Calu3 (cell line): Measurements from ENCODE around the gene DDX31. TPM values are rescaled to one million over a fixed set of nuclear protein-coding genes. Genes with fewer than 3 reads are reported as not detected.

Experiments used
- BruUV-seq: library from RNA; stranded (reverse); fragments of 400-500 nt; replicated peaks from 2 replicates; lab custom pipeline; 2021; lab: Mats Ljungman, UMichigan
- CTCF ChIA-PET: fragments of 300-600 bp; sonication (Branson Sonifier 250); formaldehyde crosslinking; loops from one replicate; lab custom pipeline; 2022; ENCODE audit warnings: antibody characterized with exemption; lab: Charles Lee
- DNase-seq: peaks from one replicate; pipeline ENCODE4 v3.0.0; 2022
- H3K27ac Mint-ChIP-seq: one replicate; pipeline ENCODE4 v1.8.0; 2022; ENCODE audit warnings: mixed read lengths; ENCODE audit not compliant: unreplicated experiment
- H3K27me3 Mint-ChIP-seq: one replicate; pipeline ENCODE4 v1.8.0; 2022; ENCODE audit warnings: mixed read lengths; ENCODE audit not compliant: unreplicated experiment
- H3K36me3 Mint-ChIP-seq: one replicate; pipeline ENCODE4 v1.8.0; 2022; ENCODE audit warnings: mild to moderate bottlenecking, moderate library complexity, mixed read lengths; ENCODE audit not compliant: insufficient read depth, unreplicated experiment
- H3K4me1 Mint-ChIP-seq: one replicate; pipeline ENCODE4 v1.8.0; 2022; ENCODE audit warnings: mild to moderate bottlenecking, low read depth, mixed read lengths; ENCODE audit not compliant: unreplicated experiment
- H3K4me3 Mint-ChIP-seq: one replicate; pipeline ENCODE4 v1.8.0; 2022; ENCODE audit warnings: mild to moderate bottlenecking, low read depth, moderate library complexity, mixed read lengths; ENCODE audit not compliant: unreplicated experiment
- H3K9me3 Mint-ChIP-seq: one replicate; pipeline ENCODE4 v1.8.0; 2022; ENCODE audit warnings: low read depth, mixed read lengths; ENCODE audit not compliant: unreplicated experiment
- intact Hi-C: fragments of 100-400 bp; cut with micrococcal nuclease; formaldehyde crosslinking; loops from one replicate; pipeline ENCODE4 v1.10.0; 2022; ENCODE audit not compliant: unreplicated experiment
- total RNA-seq: library from RNA; stranded (reverse); gene quantifications from 2 replicates; pipeline ENCODE4 v1.2.3, GENCODE V29; 2022
- TF ChIP-seq, protein P1 (sequence below): fragments of 200-600 bp; IDR thresholded peaks from one replicate; pipeline ENCODE4 v1.8.0; 2022; ENCODE audit warnings: antibody characterized with exemption; ENCODE audit not compliant: unreplicated experiment

Gene DDX31
- total RNA-seq, 1 experiment from 2014 or later, result 18.4 TPM

GRCh38 chr9:132634327-132634726 is 35.5 kb downstream of the DDX31 start:
- Mint-ChIP-seq H3K27ac (no peak overlapping the region), H3K9me3 (no peaks in the 10 kb centered on the region), H3K4me3 (no peak overlapping the region), H3K4me1 (peaks cover 20% of the 10 kb centered on the region), H3K27me3 (no peaks in the 10 kb centered on the region), H3K36me3 (peaks cover 10% of the 10 kb centered on the region)
- DNase-seq, result no peak
- TF ChIP-seq, protein P1, sequence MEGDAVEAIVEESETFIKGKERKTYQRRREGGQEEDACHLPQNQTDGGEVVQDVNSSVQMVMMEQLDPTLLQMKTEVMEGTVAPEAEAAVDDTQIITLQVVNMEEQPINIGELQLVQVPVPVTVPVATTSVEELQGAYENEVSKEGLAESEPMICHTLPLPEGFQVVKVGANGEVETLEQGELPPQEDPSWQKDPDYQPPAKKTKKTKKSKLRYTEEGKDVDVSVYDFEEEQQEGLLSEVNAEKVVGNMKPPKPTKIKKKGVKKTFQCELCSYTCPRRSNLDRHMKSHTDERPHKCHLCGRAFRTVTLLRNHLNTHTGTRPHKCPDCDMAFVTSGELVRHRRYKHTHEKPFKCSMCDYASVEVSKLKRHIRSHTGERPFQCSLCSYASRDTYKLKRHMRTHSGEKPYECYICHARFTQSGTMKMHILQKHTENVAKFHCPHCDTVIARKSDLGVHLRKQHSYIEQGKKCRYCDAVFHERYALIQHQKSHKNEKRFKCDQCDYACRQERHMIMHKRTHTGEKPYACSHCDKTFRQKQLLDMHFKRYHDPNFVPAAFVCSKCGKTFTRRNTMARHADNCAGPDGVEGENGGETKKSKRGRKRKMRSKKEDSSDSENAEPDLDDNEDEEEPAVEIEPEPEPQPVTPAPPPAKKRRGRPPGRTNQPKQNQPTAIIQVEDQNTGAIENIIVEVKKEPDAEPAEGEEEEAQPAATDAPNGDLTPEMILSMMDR, result no peak
- BruUV-seq, result no TSS peak
- intact Hi-C loops, result no loop called here
- CTCF ChIA-PET, result no interaction called here

- no TSS peak for BruUV-seq
- Mint-ChIP-seq H3K27me3 (no peaks in the 10 kb centered on the region), H3K9me3 (no peaks in the 10 kb centered on the region), H3K36me3 (peaks cover 5% of the 10 kb centered on the region), H3K4me1 (peaks cover 5% of the 10 kb centered on the region), H3K4me3 (no peak overlapping the region), H3K27ac (no peak overlapping the region)
- DNase-seq, result no peak
- TF ChIP-seq, protein P1, result no peak
- CTCF ChIA-PET, result interaction anchor here (0.9 kb wide), 1 partner anchor 221 kb away, joined by 3 read pairs; no protein-coding TSS in a partner anchor
- intact Hi-C loops, result no loop called here
These were observed 37.2 kb downstream of the DDX31 start for GRCh38 chr9:132632413-132633129.

GRCh38 chr9:132631685-132632084 is 38.1 kb downstream of the DDX31 start:
- no peak overlapping the region for H3K27ac Mint-ChIP-seq
- TF ChIP-seq, protein P1, result no peak

GRCh38 chr9:132631280-132631679 is 38.5 kb downstream of the DDX31 start:
- Mint-ChIP-seq H3K4me1 (no peaks in the 10 kb centered on the region), H3K36me3 (peaks cover 5% of the 10 kb centered on the region), H3K9me3 (no peaks in the 10 kb centered on the region), H3K27ac (no peak overlapping the region), H3K27me3 (no peaks in the 10 kb centered on the region), H3K4me3 (no peak overlapping the region)
- TF ChIP-seq, protein P1, result no peak
- intact Hi-C loops, result no loop called here
- DNase-seq, result no peak
- CTCF ChIA-PET, result no interaction called here
- BruUV-seq, result no TSS peak

More at GRCh38 chr9:132631685-132632084, 38.1 kb downstream of the DDX31 start:
- CTCF ChIA-PET, result no interaction called here
- no peaks in the 10 kb centered on the region for H3K4me1 Mint-ChIP-seq
- BruUV-seq, result no TSS peak
- no peaks in the 10 kb centered on the region for H3K27me3 Mint-ChIP-seq
- no peak for DNase-seq
- H3K4me3 Mint-ChIP-seq, result no peak overlapping the region
- H3K36me3 Mint-ChIP-seq, result peaks cover 5% of the 10 kb centered on the region
- no peaks in the 10 kb centered on the region for H3K9me3 Mint-ChIP-seq
- intact Hi-C loops, result no loop called here
